ENCODE results near the gene SPATS1.
"Not testable (repeated sequence)": the region's sequence is repeated elsewhere in the genome, so short reads cannot be mapped to it uniquely, and the experiment has no call there.

Gene SPATS1

DNA sequence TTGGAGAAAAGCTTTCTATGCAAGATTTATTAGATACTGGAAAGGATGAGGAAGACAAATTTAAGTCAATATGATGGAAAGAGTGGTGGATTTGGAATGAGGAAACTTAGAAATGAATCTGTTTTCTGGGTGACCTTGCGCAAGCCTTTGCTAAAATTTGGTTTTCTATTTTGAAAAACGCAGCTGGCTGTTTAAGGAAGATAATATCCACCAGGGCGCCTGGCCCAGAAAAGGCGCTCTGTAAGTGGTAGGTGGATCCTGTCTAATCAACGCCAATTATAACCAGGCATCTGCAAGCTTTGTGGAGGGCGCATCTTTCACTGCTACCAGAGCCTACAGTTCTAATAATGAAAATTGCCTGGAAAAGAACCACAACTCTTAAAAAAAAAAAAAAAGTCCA lies 398 bp upstream of the SPATS1 start:
- DNase-seq (ENCODE audit: low read depth in 2 of 2), result no peak

DNA sequence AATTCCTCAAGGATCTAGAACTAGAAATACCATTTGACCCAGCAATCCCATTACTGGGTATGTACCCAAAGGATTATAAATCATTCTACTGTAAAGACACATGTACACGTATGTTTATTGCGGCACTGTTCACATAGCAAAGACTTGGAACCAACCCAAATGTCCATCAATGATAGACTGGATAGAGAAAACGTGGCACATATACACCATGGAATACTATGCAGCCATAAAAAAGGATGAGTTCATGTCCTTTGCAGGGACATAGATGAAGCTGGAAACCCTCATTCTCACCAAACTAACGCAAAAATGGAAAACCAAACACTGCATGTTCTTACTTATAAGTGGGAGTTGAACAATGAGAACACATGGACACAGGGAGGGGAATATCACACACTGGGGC lies 4.4 kb downstream of the SPATS1 start:
- DNase-seq (ENCODE audit: low read depth in 2 of 2), result not testable (repeated sequence)

- DNase-seq (ENCODE audit: low read depth in 2 of 2), result no peak
These were observed 7.6 kb downstream of the SPATS1 start for GRCh38 chr6:44349904-44350649.

- not testable (repeated sequence) for DNase-seq (ENCODE audit: low read depth in 2 of 2)
These were observed 8.2 kb downstream of the SPATS1 start for GRCh38 chr6:44350650-44350994.

GRCh38 chr6:44352259-44352658 lies 9.8 kb downstream of the SPATS1 start:
- DNase-seq (ENCODE audit: low read depth in 2 of 2), result no peak

GRCh38 chr6:44353336-44353735 lies 10.9 kb downstream of the SPATS1 start:
- DNase-seq (ENCODE audit: low read depth in 2 of 2), result no peak

- no peak for DNase-seq (ENCODE audit: low read depth in 2 of 2)
These were observed 13.2 kb downstream of the SPATS1 start for GRCh38 chr6:44355640-44356039.

DNA sequence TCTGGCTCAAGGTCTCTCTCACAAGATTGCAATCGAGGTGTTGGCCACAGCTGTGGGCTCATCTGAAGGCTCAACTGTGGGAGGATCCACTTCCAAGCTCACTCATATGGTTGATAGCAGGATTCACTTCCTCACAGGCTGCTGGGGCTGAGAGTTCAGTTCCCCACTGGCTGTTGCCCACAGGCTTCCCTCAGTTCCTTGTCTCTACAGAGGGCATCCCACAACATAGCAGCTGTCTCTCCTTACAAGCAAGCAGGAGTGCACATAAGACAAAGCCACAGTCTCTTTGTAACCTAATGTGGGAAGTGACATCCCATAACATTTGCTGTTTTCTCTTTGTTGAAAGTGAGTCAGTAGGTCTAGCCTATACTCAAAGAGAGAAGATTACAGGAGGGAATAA lies 14.0 kb downstream of the SPATS1 start:
- no peak for DNase-seq (ENCODE audit: low read depth in 2 of 2)

DNA sequence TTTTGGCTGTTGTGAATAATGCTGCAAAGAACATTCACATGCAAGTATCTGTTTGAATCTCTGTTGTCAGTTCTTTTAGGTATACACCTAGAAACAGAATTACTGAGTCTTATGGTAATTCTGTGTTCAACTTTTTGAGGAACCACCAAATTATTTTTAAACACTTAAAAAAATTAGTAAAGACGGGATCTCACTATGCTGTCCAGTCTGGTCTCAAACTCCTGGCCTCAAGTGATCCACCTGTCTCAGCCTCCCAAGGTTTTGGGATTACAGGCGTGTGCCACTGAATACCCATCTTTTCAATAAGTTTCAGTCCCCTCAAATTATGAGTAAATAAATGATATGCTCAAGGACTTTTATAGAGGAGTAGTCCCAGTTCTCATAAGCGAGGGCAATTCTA lies 17.5 kb downstream of the SPATS1 start:
- no peak for DNase-seq (ENCODE audit: low read depth in 2 of 2)

DNA sequence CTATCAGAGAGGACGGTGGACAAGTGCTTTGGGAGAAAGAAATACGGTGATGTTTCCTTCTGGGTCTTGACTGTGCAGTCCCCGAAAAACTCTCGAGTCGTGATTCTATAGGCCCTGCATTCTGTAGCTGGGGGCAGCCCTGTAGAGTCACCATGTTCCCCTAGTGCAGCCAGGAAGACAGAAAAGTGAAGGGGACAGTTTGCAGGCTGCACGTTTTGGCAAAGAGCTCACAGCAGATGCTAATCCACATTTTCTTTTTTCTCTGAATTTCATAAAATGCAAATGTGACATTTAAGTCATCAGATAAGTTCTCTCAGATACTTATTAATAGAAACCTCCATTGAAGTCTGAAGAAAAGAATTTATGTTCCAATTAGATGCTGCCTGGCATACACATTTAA lies 19.5 kb downstream of the SPATS1 start:
- no peak for DNase-seq (ENCODE audit: low read depth in 2 of 2)

DNA sequence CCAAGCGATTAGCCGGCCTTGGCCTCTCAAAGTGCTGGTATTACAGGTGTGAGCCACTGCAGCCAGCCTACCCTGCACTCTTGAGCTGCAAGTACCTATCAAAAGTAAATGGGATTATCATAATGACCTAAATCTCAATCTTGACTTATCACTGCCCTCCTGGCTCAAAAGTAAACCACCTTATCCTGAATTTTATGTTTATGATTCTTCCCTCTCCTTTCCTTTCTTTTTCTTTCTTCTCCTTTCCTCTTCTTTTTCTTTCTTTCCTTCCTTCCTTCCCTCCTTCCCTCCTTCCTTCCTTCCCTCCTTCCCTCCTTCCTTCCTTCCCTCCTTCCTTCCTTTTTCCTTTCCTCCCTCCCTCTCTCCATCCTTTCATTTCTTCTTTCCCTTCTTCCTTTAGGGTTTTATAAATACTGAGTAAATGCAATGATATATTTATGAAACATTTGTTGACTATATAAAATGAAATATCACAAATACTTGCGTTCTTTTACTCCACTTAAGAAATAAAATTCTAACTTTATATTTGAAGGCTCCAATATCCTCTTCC lies 21.0 kb downstream of the SPATS1 start:
- no peak for DNase-seq (ENCODE audit: low read depth in 2 of 2)

GRCh38 chr6:44366781-44367180 lies 24.3 kb downstream of the SPATS1 start:
- no peak for DNase-seq (ENCODE audit: low read depth in 2 of 2)

DNA sequence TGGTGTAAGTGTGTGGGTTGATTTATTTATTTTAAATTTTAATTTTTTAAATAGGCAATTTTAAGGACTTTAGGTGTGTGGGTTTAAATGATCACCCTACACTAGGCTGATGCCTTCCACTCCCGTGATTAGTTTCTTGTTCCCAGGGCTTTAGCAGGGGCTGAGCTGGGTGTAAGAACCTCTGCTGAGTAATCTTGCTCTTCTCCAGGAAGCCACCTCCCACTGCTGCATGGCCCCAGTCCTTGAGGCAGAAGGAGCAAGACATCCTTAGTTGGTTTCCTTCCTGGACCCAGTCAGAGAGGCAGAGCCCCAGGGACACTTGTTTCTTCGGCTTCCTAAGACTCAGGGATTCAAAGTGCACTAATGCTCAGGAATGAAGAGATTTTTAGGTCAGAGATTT lies 25.2 kb downstream of the SPATS1 start:
- no peak for DNase-seq (ENCODE audit: low read depth in 2 of 2)

DNA sequence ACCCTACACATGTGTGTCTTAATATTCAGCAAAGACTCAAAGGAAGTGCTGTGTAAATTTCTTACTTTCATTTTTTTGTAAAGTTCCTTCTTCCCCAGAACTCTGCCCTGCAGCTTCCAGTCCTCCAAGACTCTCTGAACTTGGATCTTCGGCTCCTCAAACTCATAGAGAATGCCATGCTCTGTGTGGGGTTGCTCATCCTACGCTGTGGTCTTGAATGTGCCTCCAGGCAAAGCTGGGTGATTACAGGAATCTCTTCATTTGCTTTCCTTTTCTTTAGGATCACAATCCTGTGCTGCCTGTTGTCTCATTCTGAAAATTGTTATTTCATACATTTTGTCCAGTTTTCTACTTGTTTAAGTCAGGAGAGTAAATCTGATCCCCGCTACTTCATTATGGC lies 30.6 kb downstream of the SPATS1 start:
- DNase-seq (ENCODE audit: low read depth in 2 of 2), result no peak

DNA sequence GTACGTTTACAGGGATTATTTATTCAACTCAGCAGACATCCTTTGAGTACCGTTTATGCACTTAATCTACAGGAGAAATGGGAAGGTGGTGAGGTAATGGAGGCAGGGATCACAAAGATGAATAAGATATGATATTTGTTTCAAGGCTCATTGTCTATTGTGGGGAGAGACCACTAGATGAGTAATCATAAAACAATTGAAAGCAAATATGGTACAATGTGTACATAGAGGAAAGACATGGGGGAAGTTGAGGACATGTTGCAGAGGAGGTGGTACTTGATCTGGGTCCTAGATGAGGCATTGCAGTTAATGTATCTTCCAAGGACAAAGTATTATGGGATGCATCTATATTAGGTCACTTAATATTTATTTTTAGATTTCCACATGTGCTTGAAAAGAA lies 31.3 kb downstream of the SPATS1 start:
- no peak for DNase-seq (ENCODE audit: low read depth in 2 of 2)

GRCh38 chr6:44375071-44375470 lies 32.6 kb downstream of the SPATS1 start:
- no peak for DNase-seq (ENCODE audit: low read depth in 2 of 2)

- DNase-seq (ENCODE audit: low read depth in 2 of 2), result no peak
These were observed 35.0 kb downstream of the SPATS1 start for GRCh38 chr6:44377484-44377883.

GRCh38 chr6:44377971-44378370 lies 35.5 kb downstream of the SPATS1 start:
- no peak for DNase-seq (ENCODE audit: low read depth in 2 of 2)

- no peak for DNase-seq (ENCODE audit: low read depth in 2 of 2)
These were observed 39.3 kb downstream of the SPATS1 start for GRCh38 chr6:44381739-44382138.

GRCh38 chr6:44386364-44386928 lies 44.0 kb downstream of the SPATS1 start:
- no peak for DNase-seq (ENCODE audit: low read depth in 2 of 2)

- DNase-seq (ENCODE audit: low read depth in 2 of 2), result no peak
These were observed 44.5 kb downstream of the SPATS1 start for GRCh38 chr6:44386929-44387345.

GRCh38 chr6:44387346-44388134 lies 45.1 kb downstream of the SPATS1 start, which contains the start of gene CDC5L:
Gene CDC5L, plus strand, starts transcription at chr6:44387706. Its CDS starts 118 bp downstream, at chr6:44387824.
- DNase-seq (ENCODE audit: low read depth in 2 of 2), result peak; percentile 78 to 85

DNA sequence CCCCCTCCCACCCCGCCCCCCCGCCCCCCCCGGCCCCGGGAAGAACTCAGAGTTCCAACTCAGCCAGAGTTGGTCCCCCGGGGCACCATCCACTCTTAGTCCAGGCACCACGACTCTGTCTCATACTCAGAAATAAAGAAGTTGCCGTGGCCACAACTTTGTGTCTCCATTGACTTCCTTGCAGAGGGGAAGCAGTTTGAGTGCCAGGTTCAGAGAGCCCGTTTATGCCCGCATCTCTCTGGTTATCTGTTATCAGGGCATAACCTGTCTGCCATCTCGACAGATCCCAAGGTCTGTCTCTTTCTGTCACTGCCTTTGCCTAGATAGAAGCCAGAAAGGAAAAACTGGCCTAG lies 45.7 kb downstream of the SPATS1 start:
- no peak for DNase-seq (ENCODE audit: low read depth in 2 of 2)

All from stimulated activated CD8-positive, alpha-beta memory T cell treated with anti-CD3 and anti-CD28 coated beads, Interleukin-2, amount 100 ng/mL, for 1 hour (primary cell).